Adrenal gland (tissue), 5 donors: ENCODE results near the gene BRIP1.

Source experiments
- CTCF ChIP-seq, 6 experiments: fragments of 450-650 bp in 4 of 6; fragments of 200-600 bp in 2 of 6; sonication (generic) in 1 of 6; IDR thresholded peaks; 1 replicate in 5 of 6; 2 replicates in 1 of 6; pipeline versions ENCODE4 v1.5.1 to v1.8.0; 2016 to 2021; ENCODE audit warnings: antibody characterized with exemption in 6 of 6, mild to moderate bottlenecking in 2 of 6, moderate library complexity in 1 of 6
- POLR2A ChIP-seq, 2 donors: fragments of 450-650 bp; IDR thresholded peaks; one replicate each; pipeline ENCODE4 v1.6.1; 2017; ENCODE audit warnings: antibody characterized with exemption in 2 of 2, mild to moderate bottlenecking in 2 of 2, moderate library complexity in 1 of 2
- donor health status: DM: no; HTN: no; CAD: no.

- TF ChIP-seq POLR2A (IDR thresholded peaks at IDR 0.05) (no peak), CTCF (IDR thresholded peaks at IDR 0.05) (no peak)
Measured at GRCh38 chr17:61736438-61736837, 126.9 kb downstream of the BRIP1 start.
